ENCODE data around the gene ATPAF2. TPM values are rescaled to one million over a fixed set of nuclear protein-coding genes. Genes with fewer than 3 reads are reported as not detected.
A peak's percentile ranks its signal among the peaks of the same experiment; 100 is the strongest.

The ATPAF2 gene
- total RNA-seq, 1 donor from 2014 or later = 13.3 TPM

- no peak for DNase-seq
Measured at GRCh38 chr17:17985153-17985552, 53.8 kb downstream of the ATPAF2 start.

DNA sequence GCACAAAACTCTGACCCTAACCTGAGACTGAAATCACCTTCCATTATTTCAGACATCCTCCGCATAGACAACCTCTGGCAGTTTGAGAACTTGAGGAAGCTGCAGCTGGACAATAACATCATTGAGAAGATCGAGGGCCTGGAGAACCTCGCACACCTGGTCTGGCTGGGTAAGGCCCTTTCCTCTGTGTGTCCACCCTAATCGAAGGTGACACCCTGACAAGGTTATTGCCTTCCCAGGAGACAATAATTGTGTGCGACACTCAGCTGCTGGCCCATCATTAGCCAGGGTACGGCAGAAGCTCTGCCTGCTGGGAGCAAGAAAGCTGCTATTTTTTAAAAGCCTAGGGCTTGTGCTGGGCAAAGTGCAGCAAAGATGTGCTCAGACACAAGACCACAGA lies 55.2 kb downstream of the ATPAF2 start:
- DNase-seq = no peak

DNA sequence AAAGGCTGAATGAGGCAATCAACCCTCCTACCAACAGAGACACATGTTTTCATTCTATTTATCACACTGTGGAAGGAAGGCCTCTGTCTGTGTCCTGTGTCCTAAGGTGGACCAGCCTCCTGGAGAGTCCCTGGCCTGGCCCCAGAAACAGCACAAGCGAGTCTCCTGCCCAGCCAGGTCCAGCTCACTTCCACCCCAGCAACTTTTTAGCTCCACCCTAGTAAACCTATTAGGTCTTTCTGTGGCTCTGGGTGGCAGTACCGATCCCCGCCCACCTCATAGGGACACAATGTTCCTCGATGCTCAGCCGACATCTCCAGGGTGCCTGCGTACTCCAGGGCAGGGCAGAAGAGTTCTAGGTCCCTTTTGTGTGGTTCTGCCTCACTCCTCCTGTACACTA lies 55.6 kb downstream of the ATPAF2 start:
- DNase-seq = no peak

- no peak for DNase-seq
Measured at GRCh38 chr17:17982801-17983200, 56.2 kb downstream of the ATPAF2 start.

GRCh38 chr17:17981330-17981729 lies 57.6 kb downstream of the ATPAF2 start:
- no peak for DNase-seq

GRCh38 chr17:17979778-17980177 lies 59.2 kb downstream of the ATPAF2 start:
- DNase-seq = no peak

- no peak for DNase-seq
Measured at GRCh38 chr17:17978481-17979424, 60.2 kb downstream of the ATPAF2 start.

DNA sequence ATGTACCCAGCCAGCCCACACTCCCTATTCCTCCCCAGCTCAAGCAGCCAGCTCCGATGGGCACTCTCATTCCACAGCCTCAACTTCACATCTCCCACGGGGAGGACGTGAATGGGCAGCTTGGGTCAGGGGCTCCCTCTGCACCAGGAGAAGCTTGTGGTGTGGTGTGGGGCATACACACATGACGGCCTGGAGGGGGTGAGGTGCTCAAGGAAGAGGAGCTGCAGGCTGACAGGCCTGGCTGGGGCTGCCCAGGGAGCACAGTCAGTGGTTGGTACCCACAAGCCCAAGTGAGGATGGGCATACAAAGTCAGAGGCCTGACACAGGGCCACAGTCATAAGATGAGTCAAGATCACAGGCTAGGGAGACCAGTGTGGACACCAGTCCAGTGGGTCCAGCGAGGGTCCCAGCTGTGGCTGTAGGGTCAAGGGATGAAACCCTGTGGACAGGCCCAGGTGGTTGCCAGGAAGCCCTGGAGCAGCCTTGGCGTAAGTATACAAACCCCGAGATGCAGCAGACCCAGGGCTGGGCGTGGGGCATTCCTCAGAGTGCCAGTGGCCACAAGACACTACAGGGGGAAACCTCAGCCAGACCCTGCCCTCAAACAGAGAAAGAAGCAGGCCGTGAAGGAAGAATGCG lies 61.9 kb downstream of the ATPAF2 start:
- no peak for DNase-seq

GRCh38 chr17:17975436-17975835 lies 63.5 kb downstream of the ATPAF2 start:
- no peak for DNase-seq

- no peak for DNase-seq
Measured at GRCh38 chr17:17972952-17973254, 66.1 kb downstream of the ATPAF2 start.

DNA sequence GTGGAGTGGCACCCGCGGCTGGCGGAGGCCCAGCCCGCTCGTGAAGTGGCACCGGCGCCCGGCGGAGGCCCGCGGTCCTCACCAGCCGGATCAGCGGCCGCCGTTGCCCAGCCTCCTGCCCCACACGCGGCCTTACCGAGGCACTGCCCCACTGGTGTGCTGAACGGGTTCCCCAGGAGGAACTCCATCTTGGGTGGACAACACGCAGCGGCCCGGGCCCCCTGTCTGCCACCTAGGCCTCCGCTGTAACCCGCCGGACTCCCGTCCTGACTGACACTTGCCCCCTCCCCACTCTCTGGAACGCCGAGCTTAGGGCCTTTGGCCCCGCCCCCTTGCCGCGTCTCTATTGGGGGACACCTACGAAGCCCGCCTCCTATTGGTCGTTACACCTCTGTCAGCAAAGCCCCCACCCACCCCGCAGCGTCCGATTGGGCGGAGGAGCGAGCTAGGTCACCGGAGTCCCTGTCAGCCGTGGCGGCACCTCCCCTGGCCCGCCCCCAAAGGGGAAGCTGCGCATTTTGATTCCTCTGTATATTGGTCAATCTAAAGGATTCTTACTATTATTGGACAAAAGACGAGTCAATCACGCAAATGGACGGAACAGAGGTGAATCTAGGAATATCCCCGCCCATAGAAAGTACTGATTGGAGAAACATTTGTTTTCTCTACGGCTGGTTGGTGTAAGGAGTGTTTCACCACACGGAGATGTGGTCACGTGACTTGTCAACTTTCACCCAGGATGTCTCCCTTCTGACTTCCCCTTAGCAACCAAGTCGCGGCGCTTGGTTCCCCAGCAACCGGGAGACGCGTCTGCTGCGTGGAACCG lies 66.6 kb downstream of the ATPAF2 start, which contains the start of the genes DRC3 and TOM1L2:
Gene DRC3, plus strand, starts transcription at position 737 of the 826 bp plus-strand sequence. CDS start 4,737 bp downstream, outside the sequence.
Gene TOM1L2, minus strand, starts transcription at position 275 of the 826 bp plus-strand sequence. Its CDS starts 87 bp downstream, at position 188.
- peak; percentile 100 for DNase-seq

- peak; percentile 26 for DNase-seq
Measured at GRCh38 chr17:17971431-17972125, 67.4 kb downstream of the ATPAF2 start.

DNA sequence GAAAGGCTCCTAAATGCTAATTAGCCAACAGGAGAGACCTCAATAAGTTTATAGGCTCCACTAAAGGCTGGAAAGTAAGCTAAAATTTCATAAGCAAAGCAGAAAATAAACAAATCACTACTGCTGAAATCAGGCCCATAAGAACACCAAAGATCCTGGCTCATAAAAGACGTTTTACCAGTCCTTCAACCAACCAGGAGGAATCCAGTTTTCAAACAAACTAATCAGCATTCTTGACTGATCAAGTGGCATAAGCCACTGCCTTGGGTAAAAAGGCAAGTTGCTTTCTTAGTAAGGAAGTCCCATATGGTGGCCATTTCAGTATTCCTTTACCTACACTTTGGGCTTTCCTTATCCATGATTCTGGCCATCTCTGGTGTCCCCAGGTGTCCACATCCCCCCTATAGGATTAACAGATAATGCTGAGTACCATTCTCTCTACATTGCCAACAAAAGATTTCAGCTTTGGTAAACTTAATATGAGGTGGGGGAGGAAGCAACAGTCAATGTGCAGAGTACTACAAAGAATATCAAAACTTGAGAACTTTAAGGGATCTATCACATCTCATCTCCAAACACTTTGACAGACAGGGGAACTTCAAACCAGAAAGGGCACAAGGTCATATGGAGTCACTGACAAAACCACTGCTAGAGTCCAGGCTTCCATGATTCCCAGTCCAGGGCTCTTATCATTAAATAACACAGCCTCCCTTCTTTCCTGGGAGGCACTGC lies 68.1 kb downstream of the ATPAF2 start:
- DNase-seq = no peak

Other genes starting within 250 kb of the ATPAF2 start
- 89.3 TPM for gene SREBF1, start 202.2 kb downstream of the ATPAF2 start, total RNA-seq
- gene TOM1L2, start 66.8 kb downstream of the ATPAF2 start, total RNA-seq = 27.1 TPM
- 3.1 TPM for gene DRC3, start 66.3 kb downstream of the ATPAF2 start, total RNA-seq
- gene GID4, start 240 bp upstream of the ATPAF2 start, total RNA-seq = 7.4 TPM
- gene DRG2, start 48.8 kb upstream of the ATPAF2 start, total RNA-seq = 20.4 TPM
- 0.59 TPM for gene MYO15A, start 69.6 kb upstream of the ATPAF2 start, total RNA-seq
- 48.7 TPM for gene ALKBH5, start 144.7 kb upstream of the ATPAF2 start, total RNA-seq
- gene LLGL1, start 186.5 kb upstream of the ATPAF2 start, total RNA-seq = 17.7 TPM
- 86.3 TPM for gene FLII, start 219.6 kb upstream of the ATPAF2 start, total RNA-seq
- gene MIEF2, start 221.5 kb upstream of the ATPAF2 start, total RNA-seq = 9.9 TPM